NCI-H2227 (cell line): ENCODE data around the gene IL17RB.

Experiments used
- DNase-seq: peaks from one replicate; lab custom pipeline; 2025; ENCODE audit not compliant: unreplicated experiment; lab: John Stamatoyannopoulos, UW

IL17RB gene

GRCh38 chr3:53811143-53811927 lies 35.0 kb upstream of the IL17RB start:
- no peak for DNase-seq

- peak; percentile 5 for DNase-seq
These were observed 33.9 kb upstream of the IL17RB start for GRCh38 chr3:53812434-53812833.

- DNase-seq: no peak
These were observed 33.1 kb upstream of the IL17RB start for GRCh38 chr3:53813229-53813628.

GRCh38 chr3:53813876-53814275 lies 32.5 kb upstream of the IL17RB start:
- DNase-seq: no peak

GRCh38 chr3:53815067-53815466 lies 31.3 kb upstream of the IL17RB start:
- no peak for DNase-seq

GRCh38 chr3:53815651-53816050 lies 30.7 kb upstream of the IL17RB start:
- DNase-seq: no peak

- DNase-seq: no peak
These were observed 29.9 kb upstream of the IL17RB start for GRCh38 chr3:53816425-53816824.

- no peak for DNase-seq
These were observed 29.2 kb upstream of the IL17RB start for GRCh38 chr3:53817211-53817610.

GRCh38 chr3:53817809-53818208 lies 28.6 kb upstream of the IL17RB start:
- DNase-seq: no peak

GRCh38 chr3:53818221-53819162 lies 27.9 kb upstream of the IL17RB start:
- DNase-seq: no peak

- DNase-seq: no peak
These were observed 27.1 kb upstream of the IL17RB start for GRCh38 chr3:53819163-53819868.

GRCh38 chr3:53820084-53820483 lies 26.3 kb upstream of the IL17RB start:
- no peak for DNase-seq

GRCh38 chr3:53820756-53821580 lies 25.4 kb upstream of the IL17RB start:
- DNase-seq: no peak

GRCh38 chr3:53821631-53822121 lies 24.7 kb upstream of the IL17RB start:
- no peak for DNase-seq

- no peak for DNase-seq
These were observed 24.0 kb upstream of the IL17RB start for GRCh38 chr3:53822331-53822741.

- no peak for DNase-seq
These were observed 23.1 kb upstream of the IL17RB start for GRCh38 chr3:53823026-53823955.

- no peak for DNase-seq
These were observed 22.3 kb upstream of the IL17RB start for GRCh38 chr3:53823956-53824657.

GRCh38 chr3:53824795-53825194 lies 21.6 kb upstream of the IL17RB start:
- no peak for DNase-seq

- no peak for DNase-seq
These were observed 20.3 kb upstream of the IL17RB start for GRCh38 chr3:53826048-53826447.
